ENCODE data around the gene NFKBIE. TPM values are rescaled to one million over a fixed set of nuclear protein-coding genes. Genes with fewer than 3 reads are reported as not detected.

NFKBIE gene
- total RNA-seq, 4 donors from 2014 or later: 7.0 to 10.4 (median 8.5) TPM

- Histone ChIP-seq H3K9me3 (no peaks in the 10 kb centered on the region), H3K4me1 (peaks cover 11 to 14% (median 13%) of the 10 kb centered on the region in 4 donors), H3K4me3 (no peak overlapping the region), H3K36me3 (no peaks in the 10 kb centered on the region), H3K27me3 (peaks cover 0 to 98% (median 40%) of the 10 kb centered on the region in 4 donors), H3K27ac (replicated peaks in 1 of 4) (no peak overlapping the region)
- no peak for DNase-seq (ENCODE audit: extremely low spot score)
- intact Hi-C loops (cut with DNase I): no loop called here
- 80% methylated on average over 4 of the region's 4 CpGs for WGBS
- TF ChIP-seq POLR2A (IDR thresholded peaks at IDR 0.05; ENCODE audit: low read depth): no peak
- no peak for TF ChIP-seq POLR2AphosphoS5 (IDR thresholded peaks at IDR 0.05)
- TF ChIP-seq, protein P1, sequence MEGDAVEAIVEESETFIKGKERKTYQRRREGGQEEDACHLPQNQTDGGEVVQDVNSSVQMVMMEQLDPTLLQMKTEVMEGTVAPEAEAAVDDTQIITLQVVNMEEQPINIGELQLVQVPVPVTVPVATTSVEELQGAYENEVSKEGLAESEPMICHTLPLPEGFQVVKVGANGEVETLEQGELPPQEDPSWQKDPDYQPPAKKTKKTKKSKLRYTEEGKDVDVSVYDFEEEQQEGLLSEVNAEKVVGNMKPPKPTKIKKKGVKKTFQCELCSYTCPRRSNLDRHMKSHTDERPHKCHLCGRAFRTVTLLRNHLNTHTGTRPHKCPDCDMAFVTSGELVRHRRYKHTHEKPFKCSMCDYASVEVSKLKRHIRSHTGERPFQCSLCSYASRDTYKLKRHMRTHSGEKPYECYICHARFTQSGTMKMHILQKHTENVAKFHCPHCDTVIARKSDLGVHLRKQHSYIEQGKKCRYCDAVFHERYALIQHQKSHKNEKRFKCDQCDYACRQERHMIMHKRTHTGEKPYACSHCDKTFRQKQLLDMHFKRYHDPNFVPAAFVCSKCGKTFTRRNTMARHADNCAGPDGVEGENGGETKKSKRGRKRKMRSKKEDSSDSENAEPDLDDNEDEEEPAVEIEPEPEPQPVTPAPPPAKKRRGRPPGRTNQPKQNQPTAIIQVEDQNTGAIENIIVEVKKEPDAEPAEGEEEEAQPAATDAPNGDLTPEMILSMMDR (IDR thresholded peaks at IDR 0.05): no peak
- TF ChIP-seq EP300 (IDR thresholded peaks at IDR 0.05): no peak
Observed at GRCh38 chr6:44292661-44293365, 27.5 kb upstream of the NFKBIE start.

- DNase-seq (ENCODE audit: extremely low spot score): no peak
- WGBS: 76% methylated on average over 4 of the region's 4 CpGs
- peaks cover 0 to 98% (median 32%) of the 10 kb centered on the region in 4 donors for H3K27me3 ChIP-seq
Observed at GRCh38 chr6:44291841-44292240, 26.5 kb upstream of the NFKBIE start.

GRCh38 chr6:44289726-44290260, 24.4 kb upstream of the NFKBIE start:
- Histone ChIP-seq H3K27ac (replicated peaks in 1 of 4) (no peak overlapping the region), H3K4me1 (no peaks in the 10 kb centered on the region), H3K9me3 (no peaks in the 10 kb centered on the region), H3K36me3 (no peaks in the 10 kb centered on the region), H3K4me3 (no peak overlapping the region), H3K27me3 (peaks cover 0 to 98% (median 15%) of the 10 kb centered on the region in 4 donors)
- WGBS: 58% methylated on average over 7 of the region's 7 CpGs
- DNase-seq (ENCODE audit: extremely low spot score): no peak
- intact Hi-C loops (cut with DNase I): no loop called here
- TF ChIP-seq POLR2A (IDR thresholded peaks at IDR 0.05; ENCODE audit: low read depth) (no peak), EP300 (IDR thresholded peaks at IDR 0.05) (no peak), POLR2AphosphoS5 (IDR thresholded peaks at IDR 0.05) (no peak)
- TF ChIP-seq, protein P1 (IDR thresholded peaks at IDR 0.05): no peak

More at GRCh38 chr6:44291841-44292240, 26.5 kb upstream of the NFKBIE start:
- H3K36me3 ChIP-seq: no peaks in the 10 kb centered on the region
- H3K9me3 ChIP-seq: no peaks in the 10 kb centered on the region
- H3K27ac ChIP-seq (replicated peaks in 1 of 4): no peak overlapping the region
- no peak for TF ChIP-seq POLR2A (IDR thresholded peaks at IDR 0.05; ENCODE audit: low read depth)
- TF ChIP-seq EP300 (IDR thresholded peaks at IDR 0.05): no peak
- no peak for TF ChIP-seq POLR2AphosphoS5 (IDR thresholded peaks at IDR 0.05)
- TF ChIP-seq, protein P1 (IDR thresholded peaks at IDR 0.05): no peak
- peaks cover 2 to 4% (median 3%) of the 10 kb centered on the region in 4 donors for H3K4me1 ChIP-seq
- intact Hi-C loops (cut with DNase I): no loop called here
- no peak overlapping the region for H3K4me3 ChIP-seq

DNA sequence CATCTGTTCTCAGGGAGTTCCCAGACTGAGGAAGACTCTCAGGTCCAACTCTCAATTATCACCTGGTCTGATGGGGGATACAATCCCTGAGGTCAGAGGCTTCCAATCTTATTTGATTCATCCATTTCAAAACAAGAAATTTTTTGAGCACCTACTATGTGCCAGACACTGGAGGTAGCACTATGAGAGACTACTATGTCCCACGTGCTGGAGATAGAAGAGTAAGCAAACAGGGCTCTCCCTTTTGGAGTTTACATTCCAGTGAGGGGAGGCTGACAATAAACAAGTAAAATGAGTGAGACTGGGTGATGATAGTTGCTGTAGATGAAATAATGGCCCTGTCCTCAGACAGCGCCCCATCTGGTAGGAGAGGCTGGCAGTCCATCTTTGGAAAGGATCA, 21.4 kb upstream of the NFKBIE start:
- H3K4me3 ChIP-seq: no peak overlapping the region
- H3K36me3 ChIP-seq: no peaks in the 10 kb centered on the region
- TF ChIP-seq POLR2A (IDR thresholded peaks at IDR 0.05; ENCODE audit: low read depth) (no peak), POLR2AphosphoS5 (IDR thresholded peaks at IDR 0.05) (no peak), EP300 (IDR thresholded peaks at IDR 0.05) (no peak)
- TF ChIP-seq, protein P1 (IDR thresholded peaks at IDR 0.05): no peak
- intact Hi-C loops (cut with DNase I): no loop called here
- no peak overlapping the region for H3K27ac ChIP-seq (replicated peaks in 1 of 4)
- WGBS: 37% methylated on average over 2 of the region's 2 CpGs
- H3K27me3 ChIP-seq: peaks cover 0 to 86% (median 8%) of the 10 kb centered on the region in 4 donors
- no peak for DNase-seq (ENCODE audit: extremely low spot score)
- no peaks in the 10 kb centered on the region for H3K9me3 ChIP-seq
- no peaks in the 10 kb centered on the region for H3K4me1 ChIP-seq

Measured in esophagus muscularis mucosa (tissue), 4 donors.